Activated CD4-positive, alpha-beta memory T cell treated with anti-CD3 and anti-CD28 coated beads, Interleukin-2, amount 10 ng/mL, durations not matched to agents 7 days and 5 days (primary cell): Measurements from ENCODE around the gene TAS2R38. TPM values are rescaled to one million over a fixed set of nuclear protein-coding genes. Genes with fewer than 3 reads are reported as not detected.

Source experiments
- CTCF ChIA-PET: fragments of 350-600 bp; sonication (Branson Sonifier 250); formaldehyde crosslinking; loops from one replicate; lab custom pipeline; 2021; ENCODE audit warnings: antibody characterized with exemption, inconsistent platforms; lab: Charles Lee
- POLR2A ChIA-PET: fragments of 350-600 bp; sonication (Branson Sonifier 250); formaldehyde crosslinking; loops from one replicate; lab custom pipeline; 2021; ENCODE audit warnings: antibody characterized with exemption; lab: Charles Lee
- DNase-seq: peaks from one replicate; pipeline ENCODE4 v3.0.0-alpha.2; 2020
- H3K27ac Mint-ChIP-seq: one replicate; pipeline ENCODE4 v1.8.0; 2021; ENCODE audit warnings: mild to moderate bottlenecking, mixed read lengths
- H3K27me3 Mint-ChIP-seq: one replicate; pipeline ENCODE4 v1.8.0; 2021; ENCODE audit warnings: mixed read lengths
- H3K36me3 Mint-ChIP-seq: one replicate; pipeline ENCODE4 v1.8.0; 2021; ENCODE audit warnings: low read depth, mixed read lengths
- H3K4me1 Mint-ChIP-seq: one replicate; pipeline ENCODE4 v1.8.0; 2021; ENCODE audit warnings: mixed read lengths
- H3K4me3 Mint-ChIP-seq: one replicate; pipeline ENCODE4 v1.8.0; 2021; ENCODE audit warnings: mild to moderate bottlenecking, mixed read lengths
- H3K9me3 Mint-ChIP-seq: one replicate; pipeline ENCODE4 v1.8.0; 2021; ENCODE audit warnings: mixed read lengths
- total RNA-seq, 2 experiments: library from RNA; stranded (reverse); gene quantifications; one replicate each; pipeline ENCODE4 v1.2.3, GENCODE V29; 2021

Gene TAS2R38
- total RNA-seq, 2 experiments from 2014 or later = not detected

DNA sequence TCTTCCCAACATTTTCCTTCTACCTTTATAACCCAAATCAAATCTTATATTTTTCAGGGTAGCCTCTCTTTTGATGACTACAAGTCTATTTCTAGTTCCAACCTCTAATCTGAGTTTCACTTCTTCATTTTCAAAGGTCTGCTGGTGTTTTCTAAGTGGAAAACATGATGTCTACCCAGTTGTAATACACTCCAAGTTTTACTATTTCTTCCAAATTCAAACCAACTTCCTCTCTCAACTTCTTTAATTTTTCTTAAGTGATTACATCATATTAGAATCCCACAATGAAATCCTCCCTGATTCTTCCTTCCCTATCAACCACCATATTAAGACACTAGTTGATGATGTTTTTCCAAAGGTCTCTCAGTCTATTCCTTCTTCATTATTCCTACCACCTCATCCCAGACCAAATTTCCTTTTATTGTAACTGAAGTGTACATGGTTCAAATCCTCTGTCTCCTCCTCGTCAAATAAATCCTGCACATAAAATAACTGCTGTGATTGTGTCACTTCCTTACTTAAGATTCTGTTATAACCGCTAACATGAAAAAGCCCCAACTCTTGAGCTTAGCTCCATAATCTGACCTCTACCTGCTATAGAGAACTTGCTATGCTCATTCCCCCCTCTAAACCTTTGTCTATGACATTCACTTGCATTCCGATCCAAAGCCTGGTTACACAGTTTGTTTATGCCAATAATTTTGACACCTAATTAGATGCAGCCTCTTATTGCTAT, 12.7 kb downstream of the TAS2R38 start:
- DNase-seq = no peak
- H3K36me3 Mint-ChIP-seq = no peaks in the 10 kb centered on the region
- H3K27ac Mint-ChIP-seq = no peak overlapping the region
- ChIA-PET CTCF (no interaction called here), POLR2A (no interaction called here)
- no peaks in the 10 kb centered on the region for H3K27me3 Mint-ChIP-seq
- H3K4me1 Mint-ChIP-seq = no peaks in the 10 kb centered on the region
- H3K4me3 Mint-ChIP-seq = no peak overlapping the region
- peaks cover 4% of the 10 kb centered on the region for H3K9me3 Mint-ChIP-seq

DNA sequence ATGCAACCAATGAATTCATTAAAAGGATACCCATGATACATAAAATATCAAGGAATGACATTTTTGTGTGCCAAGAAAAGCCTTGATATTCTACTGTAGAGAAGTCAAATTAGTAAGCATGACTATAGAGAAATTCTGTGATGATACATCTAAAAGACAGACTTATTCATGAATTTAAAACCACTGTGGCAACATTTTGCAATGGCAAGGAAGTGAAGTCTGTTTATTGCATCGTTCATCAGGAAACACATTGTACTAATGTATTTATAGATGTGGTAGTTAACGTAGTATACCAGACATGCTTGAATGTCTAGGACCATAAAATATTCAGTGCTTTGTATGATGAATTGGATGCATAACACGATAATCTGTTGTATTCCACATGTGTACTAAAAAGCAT, 17.5 kb downstream of the TAS2R38 start:
- no peaks in the 10 kb centered on the region for H3K9me3 Mint-ChIP-seq
- H3K4me1 Mint-ChIP-seq = no peaks in the 10 kb centered on the region
- no peaks in the 10 kb centered on the region for H3K27me3 Mint-ChIP-seq
- CTCF ChIA-PET = no interaction called here
- H3K27ac Mint-ChIP-seq = no peak overlapping the region
- H3K4me3 Mint-ChIP-seq = no peak overlapping the region
- DNase-seq = no peak
- POLR2A ChIA-PET = no interaction called here
- no peaks in the 10 kb centered on the region for H3K36me3 Mint-ChIP-seq

DNA sequence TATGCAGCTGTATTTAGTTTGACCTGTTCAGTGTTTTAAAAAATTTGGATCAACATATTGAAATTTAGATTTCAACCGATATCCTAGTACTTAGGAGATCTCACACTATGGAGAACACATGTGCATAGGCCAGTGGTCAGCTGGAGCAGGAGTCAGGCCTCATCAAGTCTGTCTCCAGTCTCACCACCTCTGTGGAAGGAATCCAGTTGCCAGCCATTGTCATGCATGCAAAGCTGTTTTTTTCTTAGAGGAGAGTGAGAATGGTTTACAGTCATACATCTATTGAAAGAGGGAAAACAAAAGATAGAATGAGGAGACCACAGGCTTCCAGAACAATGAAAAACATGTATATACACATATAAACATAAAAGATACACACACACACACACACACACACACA, 19.2 kb downstream of the TAS2R38 start:
- H3K4me3 Mint-ChIP-seq = no peak overlapping the region
- H3K27me3 Mint-ChIP-seq = no peaks in the 10 kb centered on the region
- ChIA-PET POLR2A (no interaction called here), CTCF (no interaction called here)
- no peaks in the 10 kb centered on the region for H3K9me3 Mint-ChIP-seq
- H3K36me3 Mint-ChIP-seq = no peaks in the 10 kb centered on the region
- no peak overlapping the region for H3K27ac Mint-ChIP-seq
- DNase-seq = no peak
- no peaks in the 10 kb centered on the region for H3K4me1 Mint-ChIP-seq

GRCh38 chr7:141952461-141952860, 21.1 kb downstream of the TAS2R38 start:
- H3K36me3 Mint-ChIP-seq = no peaks in the 10 kb centered on the region
- H3K27me3 Mint-ChIP-seq = no peaks in the 10 kb centered on the region
- no peak overlapping the region for H3K27ac Mint-ChIP-seq
- H3K4me1 Mint-ChIP-seq = no peaks in the 10 kb centered on the region
- H3K4me3 Mint-ChIP-seq = no peak overlapping the region
- ChIA-PET CTCF (no interaction called here), POLR2A (no interaction called here)
- no peak for DNase-seq
- H3K9me3 Mint-ChIP-seq = no peaks in the 10 kb centered on the region

DNA sequence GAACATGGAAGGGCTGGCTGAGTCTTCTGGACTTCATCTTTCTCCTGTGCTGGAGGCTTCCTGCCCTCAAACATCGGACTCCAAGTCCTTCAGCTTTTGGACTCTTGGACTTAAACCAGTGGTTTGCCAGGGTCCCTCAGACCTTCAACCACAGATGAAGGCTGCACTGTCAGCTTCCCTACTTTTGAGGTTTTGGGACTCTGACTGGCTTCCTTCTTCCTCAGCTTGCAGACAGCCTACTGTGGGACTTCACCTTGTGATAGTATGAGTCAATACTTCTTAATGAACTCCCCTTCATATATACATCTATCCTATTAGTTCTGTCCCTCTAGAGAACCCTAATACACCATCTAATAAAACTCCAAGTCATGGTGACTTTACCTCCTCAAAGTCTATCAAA, 22.8 kb downstream of the TAS2R38 start:
- H3K36me3 Mint-ChIP-seq = no peaks in the 10 kb centered on the region
- no peaks in the 10 kb centered on the region for H3K27me3 Mint-ChIP-seq
- H3K9me3 Mint-ChIP-seq = no peaks in the 10 kb centered on the region
- ChIA-PET POLR2A (no interaction called here), CTCF (no interaction called here)
- no peak overlapping the region for H3K4me3 Mint-ChIP-seq
- H3K4me1 Mint-ChIP-seq = no peaks in the 10 kb centered on the region
- H3K27ac Mint-ChIP-seq = no peak overlapping the region
- DNase-seq = no peak

DNA sequence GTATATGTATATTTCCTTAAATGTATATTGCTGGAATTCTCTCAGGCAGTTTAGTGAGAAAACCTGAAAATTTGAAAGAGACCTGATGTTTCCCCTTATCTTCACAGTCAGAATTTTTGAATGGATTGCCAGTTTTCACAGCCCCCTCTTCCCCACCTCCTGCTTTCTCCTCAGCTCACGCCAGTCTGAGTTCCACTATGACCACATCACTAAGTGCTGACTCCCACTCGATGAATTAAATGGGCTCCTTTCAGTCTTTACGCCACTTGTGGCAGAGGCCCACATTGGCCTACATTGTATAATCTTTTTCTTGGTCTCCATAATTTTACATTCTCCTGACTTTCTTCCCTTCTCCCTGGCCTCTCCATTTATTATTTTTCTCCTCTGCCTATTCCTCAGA, 23.7 kb downstream of the TAS2R38 start:
- CTCF ChIA-PET = interaction anchor here (0.7 kb wide), 1 partner anchor 153 kb away, joined by 3 read pairs; no protein-coding TSS in a partner anchor

GRCh38 chr7:141949451-141949850, 24.1 kb downstream of the TAS2R38 start:
- Mint-ChIP-seq H3K4me3 (no peak overlapping the region), H3K36me3 (no peaks in the 10 kb centered on the region), H3K9me3 (no peaks in the 10 kb centered on the region), H3K4me1 (no peaks in the 10 kb centered on the region), H3K27me3 (no peaks in the 10 kb centered on the region), H3K27ac (no peak overlapping the region)
- CTCF ChIA-PET = interaction anchor here (0.7 kb wide), 1 partner anchor 152 kb away, joined by 3 read pairs; no protein-coding TSS in a partner anchor
- DNase-seq = no peak
- POLR2A ChIA-PET = no interaction called here

More for the DNA sequence above, 23.7 kb downstream of the TAS2R38 start:
- H3K9me3 Mint-ChIP-seq = no peaks in the 10 kb centered on the region
- H3K27ac Mint-ChIP-seq = no peak overlapping the region
- no peak overlapping the region for H3K4me3 Mint-ChIP-seq
- no peaks in the 10 kb centered on the region for H3K27me3 Mint-ChIP-seq
- no peak for DNase-seq
- H3K36me3 Mint-ChIP-seq = no peaks in the 10 kb centered on the region
- POLR2A ChIA-PET = no interaction called here
- H3K4me1 Mint-ChIP-seq = no peaks in the 10 kb centered on the region

DNA sequence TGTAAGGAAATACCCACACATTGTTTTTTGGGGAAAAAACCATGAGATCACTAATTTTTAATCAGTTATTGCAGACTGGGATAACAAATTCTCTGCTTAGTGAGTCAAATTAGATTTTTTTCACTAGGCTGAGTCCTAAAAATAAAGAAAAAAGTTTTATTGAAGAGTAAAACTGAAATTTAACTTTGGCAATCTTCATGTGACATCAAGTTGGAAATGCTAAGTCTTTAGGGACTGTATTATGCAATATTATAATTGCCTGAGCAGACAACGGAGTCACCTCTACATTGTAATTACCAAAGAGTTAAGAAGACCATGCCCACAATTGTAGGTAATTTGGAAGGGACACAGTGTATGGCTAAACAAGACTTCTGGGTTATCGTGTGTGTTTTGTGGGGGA, 24.6 kb downstream of the TAS2R38 start:
- Mint-ChIP-seq H3K4me3 (no peak overlapping the region), H3K36me3 (no peaks in the 10 kb centered on the region), H3K4me1 (no peaks in the 10 kb centered on the region), H3K9me3 (no peaks in the 10 kb centered on the region), H3K27me3 (no peaks in the 10 kb centered on the region), H3K27ac (no peak overlapping the region)
- ChIA-PET POLR2A (no interaction called here), CTCF (interaction anchor here (0.7 kb wide), 1 partner anchor 152 kb away, joined by 3 read pairs; no protein-coding TSS in a partner anchor)
- DNase-seq = no peak

- no peak within 1 kb of the TSS for H3K4me3 Mint-ChIP-seq
- H3K4me1 Mint-ChIP-seq = no peaks in the 10 kb centered on the region
- H3K36me3 Mint-ChIP-seq = no peaks in the 10 kb centered on the region
- no peaks in the 10 kb centered on the region for H3K27me3 Mint-ChIP-seq
- POLR2A ChIA-PET = no interaction called here
- no peak within 1 kb of the TSS for H3K27ac Mint-ChIP-seq
- H3K9me3 Mint-ChIP-seq = no peaks in the 10 kb centered on the region
- no peak for DNase-seq
- CTCF ChIA-PET = no interaction called here
Observed at GRCh38 chr7:141946796-141947195, 26.8 kb downstream of the TAS2R38 start, which contains the start of gene CLEC5A. Gene CLEC5A (minus strand): TSS chr7:141946974. CDS start chr7:141946292, 682 bp downstream.

- H3K9me3 Mint-ChIP-seq = peaks cover 8% of the 10 kb centered on the region
- POLR2A ChIA-PET = no interaction called here
- H3K4me1 Mint-ChIP-seq = no peaks in the 10 kb centered on the region
- no peak overlapping the region for H3K4me3 Mint-ChIP-seq
- CTCF ChIA-PET = interaction anchor here (0.5 kb wide), 1 partner anchor 44 kb away, joined by 3 read pairs; no protein-coding TSS in a partner anchor
- no peak overlapping the region for H3K27ac Mint-ChIP-seq
- H3K27me3 Mint-ChIP-seq = no peaks in the 10 kb centered on the region
- H3K36me3 Mint-ChIP-seq = peaks cover 3% of the 10 kb centered on the region
- DNase-seq = no peak
Observed at GRCh38 chr7:141945356-141945755, 28.2 kb downstream of the TAS2R38 start.

DNA sequence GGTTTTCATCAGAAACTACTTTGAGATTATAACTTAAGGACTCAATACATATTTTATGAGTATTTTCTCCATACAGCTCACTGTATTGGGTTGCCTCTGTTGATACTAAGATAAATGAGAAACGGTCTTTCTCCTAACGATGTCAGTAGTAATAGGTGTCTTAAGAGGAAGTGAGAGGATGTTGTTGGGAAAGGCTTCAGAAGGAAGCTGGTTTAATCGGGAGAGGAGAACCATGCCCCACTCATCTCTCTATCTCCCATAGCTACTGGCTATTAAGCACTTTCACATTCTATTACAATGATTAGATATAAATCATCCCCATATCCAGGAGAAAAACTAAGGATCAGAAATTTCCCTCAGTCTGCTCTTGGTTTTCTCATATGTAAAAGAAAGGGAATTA, 28.8 kb downstream of the TAS2R38 start:
- H3K4me3 Mint-ChIP-seq = no peak overlapping the region
- H3K27ac Mint-ChIP-seq = no peak overlapping the region
- no peaks in the 10 kb centered on the region for H3K4me1 Mint-ChIP-seq
- H3K9me3 Mint-ChIP-seq = peaks cover 8% of the 10 kb centered on the region
- CTCF ChIA-PET = interaction anchor here (0.5 kb wide), 1 partner anchor 44 kb away, joined by 3 read pairs; no protein-coding TSS in a partner anchor
- POLR2A ChIA-PET = no interaction called here
- no peaks in the 10 kb centered on the region for H3K27me3 Mint-ChIP-seq
- peaks cover 3% of the 10 kb centered on the region for H3K36me3 Mint-ChIP-seq
- DNase-seq = no peak

- Mint-ChIP-seq H3K36me3 (peaks cover 3% of the 10 kb centered on the region), H3K4me3 (no peak overlapping the region), H3K27me3 (no peaks in the 10 kb centered on the region), H3K4me1 (no peaks in the 10 kb centered on the region), H3K9me3 (peaks cover 8% of the 10 kb centered on the region), H3K27ac (no peak overlapping the region)
- ChIA-PET CTCF (no interaction called here), POLR2A (no interaction called here)
- no peak for DNase-seq
Observed at GRCh38 chr7:141943846-141944245, 29.7 kb downstream of the TAS2R38 start.

DNA sequence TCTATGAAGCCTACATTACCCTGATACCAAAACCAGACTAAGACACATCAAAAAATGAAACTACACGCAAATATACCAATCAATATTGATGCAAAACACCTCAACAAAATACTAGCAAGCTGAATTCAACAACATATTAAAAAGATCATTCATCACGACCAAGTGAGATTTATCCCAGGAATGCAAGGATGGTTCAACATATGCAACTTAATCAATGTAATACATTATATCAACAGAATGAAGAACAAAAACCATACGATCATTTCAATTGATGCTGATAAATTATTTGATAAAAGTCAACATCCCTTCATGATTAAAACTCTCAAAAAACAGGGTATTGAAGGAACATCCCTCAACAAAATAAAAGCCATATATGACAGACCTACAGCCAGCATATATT, 32.5 kb downstream of the TAS2R38 start:
- H3K27ac Mint-ChIP-seq = no peak overlapping the region
- H3K36me3 Mint-ChIP-seq = peaks cover 3% of the 10 kb centered on the region
- DNase-seq = no peak
- POLR2A ChIA-PET = no interaction called here
- H3K9me3 Mint-ChIP-seq = peaks cover 8% of the 10 kb centered on the region
- CTCF ChIA-PET = no interaction called here
- H3K27me3 Mint-ChIP-seq = no peaks in the 10 kb centered on the region
- H3K4me1 Mint-ChIP-seq = no peaks in the 10 kb centered on the region
- H3K4me3 Mint-ChIP-seq = no peak overlapping the region

GRCh38 chr7:141930211-141930610, 43.4 kb downstream of the TAS2R38 start:
- Mint-ChIP-seq H3K36me3 (no peaks in the 10 kb centered on the region), H3K27me3 (no peaks in the 10 kb centered on the region), H3K9me3 (no peaks in the 10 kb centered on the region), H3K27ac (no peak overlapping the region), H3K4me1 (no peaks in the 10 kb centered on the region), H3K4me3 (no peak overlapping the region)
- no peak for DNase-seq
- POLR2A ChIA-PET = no interaction called here
- CTCF ChIA-PET = no interaction called here
